ENCODE results near the gene MRPL49. TPM values are rescaled to one million over a fixed set of nuclear protein-coding genes. Genes with fewer than 3 reads are reported as not detected.

Gene MRPL49
- total and polyA plus RNA-seq, 2 of the 13 experiments (the other 11 are each of a cell fraction or from before 2014, with no cell fraction given) = 39.2 to 53.3 TPM

DNA sequence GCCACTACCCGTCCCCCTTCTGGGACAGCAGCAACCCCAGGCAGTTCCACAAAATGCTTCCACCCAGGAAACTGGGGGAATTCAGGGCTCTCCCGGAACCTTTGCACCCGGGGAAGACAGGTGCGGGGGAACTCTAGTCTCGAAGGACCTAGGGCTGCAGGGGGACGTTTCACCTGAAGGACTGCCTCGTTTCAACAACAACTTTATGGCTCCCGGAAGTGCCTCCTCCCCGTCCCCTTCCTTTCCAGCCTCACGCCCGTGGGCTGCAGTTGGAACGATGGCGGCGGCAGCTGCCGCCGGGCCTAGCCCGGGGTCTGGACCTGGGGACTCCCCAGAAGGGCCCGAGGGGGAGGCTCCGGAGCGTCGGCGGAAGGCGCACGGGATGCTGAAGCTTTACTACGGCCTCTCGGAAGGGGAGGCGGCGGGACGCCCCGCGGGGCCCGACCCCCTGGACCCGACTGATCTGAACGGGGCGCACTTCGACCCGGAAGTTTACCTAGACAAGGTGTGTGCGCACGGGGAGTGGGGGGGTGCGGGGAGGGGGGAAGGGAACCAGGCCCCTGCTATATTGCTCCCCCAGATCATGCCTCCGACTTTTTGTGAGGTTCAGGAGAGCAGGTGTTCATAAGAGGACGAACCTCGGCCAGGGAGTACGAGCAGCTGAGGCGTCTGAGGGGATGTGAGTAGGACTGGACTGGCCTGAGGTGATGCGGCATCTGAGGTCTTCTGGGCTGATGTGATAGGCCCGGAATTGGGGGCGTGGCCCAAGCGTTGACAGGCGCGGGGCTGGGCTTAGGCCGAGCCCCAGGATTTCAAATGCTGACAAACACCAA, 25.9 kb upstream of the MRPL49 start, which contains the start of gene VPS51 (continued):
- peak; percentile 47 for TF ChIP-seq FOXP4 (CRISPR knock-in tag; IDR thresholded peaks at IDR 0.05)
- TF ChIP-seq, protein P1, sequence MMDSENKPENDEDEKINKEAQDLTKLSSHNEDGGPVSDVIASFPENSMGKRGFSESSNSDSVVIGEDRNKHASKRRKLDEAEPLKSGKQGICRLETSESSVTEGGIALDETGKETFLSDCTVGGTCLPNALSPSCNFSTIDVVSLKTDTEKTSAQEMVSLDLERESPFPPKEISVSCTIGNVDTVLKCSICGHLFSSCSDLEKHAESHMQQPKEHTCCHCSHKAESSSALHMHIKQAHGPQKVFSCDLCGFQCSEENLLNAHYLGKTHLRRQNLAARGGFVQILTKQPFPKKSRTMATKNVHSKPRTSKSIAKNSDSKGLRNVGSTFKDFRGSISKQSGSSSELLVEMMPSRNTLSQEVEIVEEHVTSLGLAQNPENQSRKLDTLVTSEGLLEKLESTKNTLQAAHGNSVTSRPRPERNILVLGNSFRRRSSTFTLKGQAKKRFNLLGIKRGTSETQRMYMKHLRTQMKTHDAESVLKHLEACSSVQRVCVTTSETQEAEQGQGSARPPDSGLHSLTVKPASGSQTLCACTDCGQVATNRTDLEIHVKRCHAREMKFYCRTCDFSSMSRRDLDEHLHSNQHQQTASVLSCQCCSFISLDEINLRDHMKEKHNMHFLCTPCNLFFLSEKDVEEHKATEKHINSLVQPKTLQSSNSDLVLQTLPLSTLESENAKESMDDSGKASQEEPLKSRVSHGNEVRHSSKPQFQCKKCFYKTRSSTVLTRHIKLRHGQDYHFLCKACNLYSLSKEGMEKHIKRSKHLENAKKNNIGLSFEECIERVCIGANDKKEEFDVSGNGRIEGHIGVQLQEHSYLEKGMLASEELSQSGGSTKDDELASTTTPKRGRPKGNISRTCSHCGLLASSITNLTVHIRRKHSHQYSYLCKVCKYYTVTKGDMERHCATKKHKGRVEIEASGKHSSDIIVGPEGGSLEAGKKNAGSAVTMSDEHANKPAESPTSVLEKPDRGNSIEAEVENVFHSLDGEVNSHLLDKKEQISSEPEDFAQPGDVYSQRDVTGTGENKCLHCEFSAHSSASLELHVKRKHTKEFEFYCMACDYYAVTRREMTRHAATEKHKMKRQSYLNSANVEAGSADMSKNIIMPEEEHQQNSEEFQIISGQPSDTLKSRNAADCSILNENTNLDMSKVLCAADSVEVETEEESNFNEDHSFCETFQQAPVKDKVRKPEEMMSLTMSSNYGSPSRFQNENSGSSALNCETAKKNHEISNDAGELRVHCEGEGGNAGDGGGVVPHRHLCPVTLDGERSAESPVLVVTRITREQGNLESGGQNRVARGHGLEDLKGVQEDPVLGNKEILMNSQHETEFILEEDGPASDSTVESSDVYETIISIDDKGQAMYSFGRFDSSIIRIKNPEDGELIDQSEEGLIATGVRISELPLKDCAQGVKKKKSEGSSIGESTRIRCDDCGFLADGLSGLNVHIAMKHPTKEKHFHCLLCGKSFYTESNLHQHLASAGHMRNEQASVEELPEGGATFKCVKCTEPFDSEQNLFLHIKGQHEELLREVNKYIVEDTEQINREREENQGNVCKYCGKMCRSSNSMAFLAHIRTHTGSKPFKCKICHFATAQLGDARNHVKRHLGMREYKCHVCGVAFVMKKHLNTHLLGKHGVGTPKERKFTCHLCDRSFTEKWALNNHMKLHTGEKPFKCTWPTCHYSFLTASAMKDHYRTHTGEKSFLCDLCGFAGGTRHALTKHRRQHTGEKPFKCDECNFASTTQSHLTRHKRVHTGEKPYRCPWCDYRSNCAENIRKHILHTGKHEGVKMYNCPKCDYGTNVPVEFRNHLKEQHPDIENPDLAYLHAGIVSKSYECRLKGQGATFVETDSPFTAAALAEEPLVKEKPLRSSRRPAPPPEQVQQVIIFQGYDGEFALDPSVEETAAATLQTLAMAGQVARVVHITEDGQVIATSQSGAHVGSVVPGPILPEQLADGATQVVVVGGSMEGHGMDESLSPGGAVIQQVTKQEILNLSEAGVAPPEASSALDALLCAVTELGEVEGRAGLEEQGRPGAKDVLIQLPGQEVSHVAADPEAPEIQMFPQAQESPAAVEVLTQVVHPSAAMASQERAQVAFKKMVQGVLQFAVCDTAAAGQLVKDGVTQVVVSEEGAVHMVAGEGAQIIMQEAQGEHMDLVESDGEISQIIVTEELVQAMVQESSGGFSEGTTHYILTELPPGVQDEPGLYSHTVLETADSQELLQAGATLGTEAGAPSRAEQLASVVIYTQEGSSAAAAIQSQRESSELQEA (CRISPR knock-in tag; IDR thresholded peaks at IDR 0.05; ENCODE audit: not compliant biosample characterization) = no peak
- TF ChIP-seq PITX1 (CRISPR knock-in tag; IDR thresholded peaks at IDR 0.05) = peak; percentile 64
- TF ChIP-seq PRMT3 (CRISPR knock-in tag; IDR thresholded peaks at IDR 0.05; ENCODE audit: borderline replicate concordance, low read depth) = no peak
- TF ChIP-seq, protein P2, sequence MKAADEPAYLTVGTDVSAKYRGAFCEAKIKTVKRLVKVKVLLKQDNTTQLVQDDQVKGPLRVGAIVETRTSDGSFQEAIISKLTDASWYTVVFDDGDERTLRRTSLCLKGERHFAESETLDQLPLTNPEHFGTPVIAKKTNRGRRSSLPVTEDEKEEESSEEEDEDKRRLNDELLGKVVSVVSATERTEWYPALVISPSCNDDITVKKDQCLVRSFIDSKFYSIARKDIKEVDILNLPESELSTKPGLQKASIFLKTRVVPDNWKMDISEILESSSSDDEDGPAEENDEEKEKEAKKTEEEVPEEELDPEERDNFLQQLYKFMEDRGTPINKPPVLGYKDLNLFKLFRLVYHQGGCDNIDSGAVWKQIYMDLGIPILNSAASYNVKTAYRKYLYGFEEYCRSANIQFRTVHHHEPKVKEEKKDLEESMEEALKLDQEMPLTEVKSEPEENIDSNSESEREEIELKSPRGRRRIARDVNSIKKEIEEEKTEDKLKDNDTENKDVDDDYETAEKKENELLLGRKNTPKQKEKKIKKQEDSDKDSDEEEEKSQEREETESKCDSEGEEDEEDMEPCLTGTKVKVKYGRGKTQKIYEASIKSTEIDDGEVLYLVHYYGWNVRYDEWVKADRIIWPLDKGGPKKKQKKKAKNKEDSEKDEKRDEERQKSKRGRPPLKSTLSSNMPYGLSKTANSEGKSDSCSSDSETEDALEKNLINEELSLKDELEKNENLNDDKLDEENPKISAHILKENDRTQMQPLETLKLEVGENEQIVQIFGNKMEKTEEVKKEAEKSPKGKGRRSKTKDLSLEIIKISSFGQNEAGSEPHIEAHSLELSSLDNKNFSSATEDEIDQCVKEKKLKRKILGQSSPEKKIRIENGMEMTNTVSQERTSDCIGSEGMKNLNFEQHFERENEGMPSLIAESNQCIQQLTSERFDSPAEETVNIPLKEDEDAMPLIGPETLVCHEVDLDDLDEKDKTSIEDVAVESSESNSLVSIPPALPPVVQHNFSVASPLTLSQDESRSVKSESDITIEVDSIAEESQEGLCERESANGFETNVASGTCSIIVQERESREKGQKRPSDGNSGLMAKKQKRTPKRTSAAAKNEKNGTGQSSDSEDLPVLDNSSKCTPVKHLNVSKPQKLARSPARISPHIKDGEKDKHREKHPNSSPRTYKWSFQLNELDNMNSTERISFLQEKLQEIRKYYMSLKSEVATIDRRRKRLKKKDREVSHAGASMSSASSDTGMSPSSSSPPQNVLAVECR (CRISPR knock-in tag; IDR thresholded peaks at IDR 0.05; ENCODE audit: borderline replicate concordance) = peak; percentile 87
- TF ChIP-seq, protein P3, sequence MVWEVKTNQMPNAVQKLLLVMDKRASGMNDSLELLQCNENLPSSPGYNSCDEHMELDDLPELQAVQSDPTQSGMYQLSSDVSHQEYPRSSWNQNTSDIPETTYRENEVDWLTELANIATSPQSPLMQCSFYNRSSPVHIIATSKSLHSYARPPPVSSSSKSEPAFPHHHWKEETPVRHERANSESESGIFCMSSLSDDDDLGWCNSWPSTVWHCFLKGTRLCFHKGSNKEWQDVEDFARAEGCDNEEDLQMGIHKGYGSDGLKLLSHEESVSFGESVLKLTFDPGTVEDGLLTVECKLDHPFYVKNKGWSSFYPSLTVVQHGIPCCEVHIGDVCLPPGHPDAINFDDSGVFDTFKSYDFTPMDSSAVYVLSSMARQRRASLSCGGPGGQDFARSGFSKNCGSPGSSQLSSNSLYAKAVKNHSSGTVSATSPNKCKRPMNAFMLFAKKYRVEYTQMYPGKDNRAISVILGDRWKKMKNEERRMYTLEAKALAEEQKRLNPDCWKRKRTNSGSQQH (CRISPR knock-in tag; IDR thresholded peaks at IDR 0.05; ENCODE audit: low read depth) = peak; percentile 87
- TF ChIP-seq KAT7 (CRISPR knock-in tag; IDR thresholded peaks at IDR 0.05; ENCODE audit: borderline replicate concordance) = peak; percentile 41; the same call in 1 of the 2 replicates
- peak; percentile 83; the same call in 1 of the 2 replicates for TF ChIP-seq REPIN1 (CRISPR knock-in tag; IDR thresholded peaks at IDR 0.05; ENCODE audit: borderline replicate concordance, low read depth)
- peak; percentile 97 for TF ChIP-seq CBX1 (IDR thresholded peaks at IDR 0.05; ENCODE audit: low read depth)
- TF ChIP-seq NR1H2 (CRISPR knock-in tag; IDR thresholded peaks at IDR 0.05; ENCODE audit: borderline replicate concordance, low read depth) = no peak

Data from HepG2 (cell line).